GM11168 (cell line): ENCODE results near the gene SCAANT1.

Source experiments
- in situ Hi-C: fragments of 300-500 bp; cut with MboI; formaldehyde crosslinking; loops from one replicate; pipeline ENCODE4 v1.12.0; 2022; ENCODE audit warnings: low sequenced_read_pairs; ENCODE audit not compliant: unreplicated experiment

SCAANT1 gene

GRCh38 chr3:63864965-63865327, 47.2 kb downstream of the SCAANT1 start:
- in situ Hi-C loops: no loop called here

GRCh38 chr3:63864008-63864964, 47.9 kb downstream of the SCAANT1 start:
- in situ Hi-C loops: no loop called here

- in situ Hi-C loops: no loop called here
Measured at GRCh38 chr3:63863150-63864007, 48.8 kb downstream of the SCAANT1 start, which contains the start of the genes ATXN7 and THOC7. Gene ATXN7, plus strand, starts transcription at chr3:63863867. Its CDS starts 48,732 bp downstream, at chr3:63912599. Gene THOC7, minus strand, starts transcription at chr3:63863805. Its CDS starts 15 bp downstream, at chr3:63863790.

- in situ Hi-C loops: no loop called here
Measured at GRCh38 chr3:63862804-63863149, 49.4 kb downstream of the SCAANT1 start.
